AG20443 (cell line): ENCODE results near the gene TRIO.

ENCODE experiments used
- DNase-seq: peaks from one replicate; pipeline ENCODE4 v3.0.0; 2012; ENCODE audit warnings: low spot score, mixed read lengths

The TRIO gene

GRCh38 chr5:14209222-14209822 is 66.2 kb downstream of the TRIO start:
- no peak for DNase-seq

- DNase-seq = no peak
These were observed 66.7 kb downstream of the TRIO start for GRCh38 chr5:14209836-14210235.

- DNase-seq = no peak
These were observed 67.6 kb downstream of the TRIO start for GRCh38 chr5:14210729-14211128.

GRCh38 chr5:14211818-14212803 is 69.0 kb downstream of the TRIO start:
- DNase-seq = no peak

- DNase-seq = no peak
These were observed 69.7 kb downstream of the TRIO start for GRCh38 chr5:14212838-14213237.

GRCh38 chr5:14213253-14213652 is 70.1 kb downstream of the TRIO start:
- no peak for DNase-seq

- DNase-seq = no peak
These were observed 70.9 kb downstream of the TRIO start for GRCh38 chr5:14213813-14214585.

- DNase-seq = no peak
These were observed 72.8 kb downstream of the TRIO start for GRCh38 chr5:14215901-14216300.

GRCh38 chr5:14216372-14216771 is 73.2 kb downstream of the TRIO start:
- DNase-seq = no peak

GRCh38 chr5:14216902-14217301 is 73.8 kb downstream of the TRIO start:
- DNase-seq = no peak

- DNase-seq = no peak
These were observed 74.4 kb downstream of the TRIO start for GRCh38 chr5:14217587-14217986.

GRCh38 chr5:14218011-14218410 is 74.9 kb downstream of the TRIO start:
- no peak for DNase-seq

- no peak for DNase-seq
These were observed 75.3 kb downstream of the TRIO start for GRCh38 chr5:14218480-14218879.

- DNase-seq = peak; percentile 28
These were observed 75.9 kb downstream of the TRIO start for GRCh38 chr5:14218897-14219573.

- DNase-seq = no peak
These were observed 76.8 kb downstream of the TRIO start for GRCh38 chr5:14219800-14220512.

GRCh38 chr5:14220642-14221041 is 77.5 kb downstream of the TRIO start:
- DNase-seq = no peak

- no peak for DNase-seq
These were observed 78.6 kb downstream of the TRIO start for GRCh38 chr5:14221732-14222131.

- no peak for DNase-seq
These were observed 79.1 kb downstream of the TRIO start for GRCh38 chr5:14222206-14222605.

- no peak for DNase-seq
These were observed 80.2 kb downstream of the TRIO start for GRCh38 chr5:14223372-14223771.

- DNase-seq = no peak
These were observed 82.2 kb downstream of the TRIO start for GRCh38 chr5:14225173-14225834.

- DNase-seq = no peak
These were observed 83.0 kb downstream of the TRIO start for GRCh38 chr5:14226149-14226548.
